HG03432 (cell line): Measurements from ENCODE around the gene STAT6.

ENCODE experiments used
- ATAC-seq: cut with Tn5 transposase; IDR thresholded peaks from one replicate; pipeline ENCODE4 v1.9.1; 2021; ENCODE audit warnings: mild to moderate bottlenecking, moderate library complexity; ENCODE audit not compliant: unreplicated experiment

Gene STAT6

GRCh38 chr12:57104292-57104910, 6.8 kb downstream of the STAT6 start:
- no peak for ATAC-seq

- ATAC-seq = no peak
Measured at GRCh38 chr12:57103856-57104255, 7.3 kb downstream of the STAT6 start.

GRCh38 chr12:57101892-57102695, 9.1 kb downstream of the STAT6 start:
- ATAC-seq = no peak

GRCh38 chr12:57099766-57100165, 11.4 kb downstream of the STAT6 start:
- no peak for ATAC-seq

GRCh38 chr12:57099047-57099714, 12.0 kb downstream of the STAT6 start:
- no peak for ATAC-seq

GRCh38 chr12:57098546-57098945, 12.6 kb downstream of the STAT6 start:
- ATAC-seq = no peak

GRCh38 chr12:57097554-57097835, 13.7 kb downstream of the STAT6 start:
- no peak for ATAC-seq

- no peak for ATAC-seq
Measured at GRCh38 chr12:57096748-57097553, 14.2 kb downstream of the STAT6 start.

- ATAC-seq = no peak
Measured at GRCh38 chr12:57096099-57096572, 15.0 kb downstream of the STAT6 start.

GRCh38 chr12:57095440-57095839, 15.7 kb downstream of the STAT6 start:
- ATAC-seq = no peak

- no peak for ATAC-seq
Measured at GRCh38 chr12:57094208-57095160, 16.7 kb downstream of the STAT6 start.

- ATAC-seq = no peak
Measured at GRCh38 chr12:57093415-57094207, 17.6 kb downstream of the STAT6 start.

- ATAC-seq = no peak
Measured at GRCh38 chr12:57092876-57093414, 18.2 kb downstream of the STAT6 start.

- no peak for ATAC-seq
Measured at GRCh38 chr12:57092529-57092862, 18.7 kb downstream of the STAT6 start.

GRCh38 chr12:57091638-57092528, 19.3 kb downstream of the STAT6 start:
- ATAC-seq = no peak

- ATAC-seq = no peak
Measured at GRCh38 chr12:57090924-57091637, 20.1 kb downstream of the STAT6 start.

- no peak for ATAC-seq
Measured at GRCh38 chr12:57090490-57090889, 20.7 kb downstream of the STAT6 start.
